H1 (cell line): ENCODE measurements around the gene EFNA3.

ENCODE experiments used
- CTBP2 ChIP-seq: IDR thresholded peaks from 2 replicates; pipeline ENCODE4 v1.7.0; 2011; ENCODE audit warnings: borderline replicate concordance, mild to moderate bottlenecking, moderate library complexity, mixed read lengths, low read length; ENCODE audit not compliant: insufficient read depth, insufficient read length
- CTCF ChIP-seq, 3 experiments: IDR thresholded peaks; 1 replicate in 2 of 3; 2 replicates in 1 of 3; pipeline versions ENCODE4 v1.5.1 to v1.6.1; 2011; ENCODE audit warnings: low read length in 3 of 3, mild to moderate bottlenecking in 3 of 3, inconsistent platforms in 2 of 3, low read depth in 1 of 3, moderate library complexity in 1 of 3; ENCODE audit not compliant: insufficient read depth in 1 of 3; ENCODE audit errors: control extremely low read depth in 1 of 3
- E2F6 ChIP-seq: IDR thresholded peaks from 2 replicates; pipeline ENCODE4 v1.6.1; 2012; ENCODE audit warnings: inconsistent platforms
- EZH2 ChIP-seq: fragments of 200-600 bp; sonication (generic); IDR thresholded peaks from 2 replicates; pipeline ENCODE4 v1.7.1; 2012; ENCODE audit warnings: low read depth, mild to moderate bottlenecking, moderate library complexity, low read length, inconsistent platforms; ENCODE audit not compliant: severe bottlenecking
- KDM1A ChIP-seq: fragments of 200-600, 300-600 bp; sonication (generic); IDR thresholded peaks from 2 replicates; pipeline ENCODE4 v1.7.1; 2016; ENCODE audit warnings: mild to moderate bottlenecking, low read length, borderline replicate concordance
- RAD21 ChIP-seq, 2 experiments: IDR thresholded peaks in 1 of 2; conservative IDR thresholded peaks in 1 of 2; 2 replicates each; pipeline ENCODE4 v1.6.1; 2011; ENCODE audit warnings: low read depth in 2 of 2, low read length in 2 of 2, improper control_type of control experiment in 1 of 2, inconsistent platforms in 1 of 2, mild to moderate bottlenecking in 1 of 2, moderate library complexity in 1 of 2
- RBBP5 ChIP-seq: IDR thresholded peaks from 2 replicates; pipeline ENCODE4 v1.7.1; 2012; ENCODE audit warnings: low read depth, mild to moderate bottlenecking, inconsistent platforms, low read length, moderate library complexity, borderline replicate concordance
- RXRA ChIP-seq: IDR thresholded peaks from 2 replicates; pipeline ENCODE4 v1.6.1; 2011; ENCODE audit warnings: low read depth, mild to moderate bottlenecking, low read length, moderate library complexity; ENCODE audit not compliant: insufficient read depth
- TAF7 ChIP-seq: optimal IDR thresholded peaks from 2 replicates; pipeline ENCODE3; 2011; ENCODE audit warnings: low read depth, mild to moderate bottlenecking, inconsistent platforms, low read length, moderate library complexity, borderline replicate concordance
- YY1 ChIP-seq: IDR thresholded peaks from 2 replicates; pipeline ENCODE4 v1.6.1; 2011; ENCODE audit warnings: low read depth, mild to moderate bottlenecking, low read length

DNA sequence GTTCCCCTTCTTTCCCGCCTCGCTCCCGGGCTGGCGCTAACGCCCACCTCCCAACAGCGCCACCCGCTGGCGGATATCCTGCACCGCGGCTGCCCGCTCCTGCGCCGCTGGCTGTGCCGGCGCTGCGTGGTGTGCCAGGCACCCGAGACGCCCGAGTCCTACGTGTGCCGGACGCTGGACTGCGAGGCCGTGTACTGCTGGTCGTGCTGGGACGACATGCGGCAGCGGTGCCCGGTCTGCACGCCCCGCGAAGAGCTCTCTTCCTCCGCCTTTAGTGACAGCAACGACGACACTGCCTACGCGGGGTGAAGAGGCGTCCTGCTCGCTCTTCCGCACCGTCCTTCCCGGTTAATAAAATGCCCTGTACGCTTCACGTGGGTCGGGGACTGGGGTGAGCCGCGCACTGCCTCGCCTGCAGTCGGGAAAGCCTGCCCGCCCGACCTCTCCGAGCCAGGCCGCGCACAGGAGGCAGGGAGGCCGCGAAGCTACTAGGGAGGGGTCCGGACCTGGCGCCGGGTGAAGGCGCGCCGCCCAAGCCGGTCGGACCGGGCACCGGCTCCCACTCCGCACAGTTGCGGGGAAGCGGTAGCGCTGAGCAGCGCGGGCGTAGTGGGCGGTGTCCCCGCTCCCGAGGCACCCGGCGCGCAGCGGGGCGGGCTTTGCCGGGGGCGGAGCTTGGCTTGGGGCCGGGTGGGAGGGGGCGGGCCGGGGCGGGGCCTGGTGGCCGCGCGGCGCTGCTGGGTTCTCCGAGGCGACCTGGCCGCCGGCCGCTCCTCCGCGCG lies 27.9 kb upstream of the EFNA3 start, which contains the start of gene ADAM15:
- TF ChIP-seq RXRA (no peak), RBBP5 (0 out of 2 replicates have a peak, but pooled peaks have one; percentile 28), RAD21 (IDR thresholded peaks at IDR 0.05 in 1 of 2, conservative IDR thresholded peaks at IDR 0.05 in 1 of 2; ENCODE audit: low read depth in 2 of 2, low read length in 2 of 2) (peak; percentile 51 to 65), CTCF (IDR thresholded peaks at IDR 0.05; ENCODE audit: control extremely low read depth in 1 of 3, insufficient read depth in 1 of 3, low read depth in 1 of 3, low read length in 3 of 3) (peak; percentile 94 to 98 (median 97)), E2F6 (peak; percentile 94), EZH2 (no peak), CTBP2 (peak; percentile 74), KDM1A (no peak), TAF7 (no peak), YY1 (peak; percentile 61; the same call in 1 of the 2 replicates)
